ENCODE data around the gene SMOC2. TPM values are rescaled to one million over a fixed set of nuclear protein-coding genes. Genes with fewer than 3 reads are reported as not detected.

The SMOC2 gene
- polyA plus RNA-seq, 1 donor (not counting 4 experiments of a cell fraction or from before 2014, with no cell fraction given), result 1.1 TPM

- dilution Hi-C loops (cut with MboI; ENCODE audit: extremely low pct_ligation_motif_present, low sequenced_read_pairs), result no loop called here
- FAIRE-seq, result no peak
- H3K4me3 ChIP-seq (ENCODE audit: control insufficient read depth in 2 of 3, extremely low read depth in 1 of 3, insufficient read depth in 2 of 3, low read depth in 1 of 3, low read length in 3 of 3), result no peak overlapping the region
Observed at GRCh38 chr6:168545428-168545827, 104.4 kb downstream of the SMOC2 start.

GRCh38 chr6:168546151-168546550 lies 105.2 kb downstream of the SMOC2 start:
- Histone ChIP-seq H3K4me1 (ENCODE audit: control insufficient read depth, extremely low read depth, insufficient read depth, low read length) (no peaks in the 10 kb centered on the region), H4K20me1 (ENCODE audit: control insufficient read depth, extremely low read depth, insufficient read depth, low read length) (no peaks in the 10 kb centered on the region), H3K4me3 (ENCODE audit: control insufficient read depth in 2 of 3, extremely low read depth in 1 of 3, insufficient read depth in 2 of 3, low read depth in 1 of 3, low read length in 3 of 3) (no peak overlapping the region), H3K9ac (ENCODE audit: control insufficient read depth, extremely low read depth, insufficient read depth, low read length) (no peak overlapping the region), H3K4me2 (ENCODE audit: control insufficient read depth, extremely low read depth, insufficient read depth, low read depth, low read length) (no peak overlapping the region), H3K36me3 (ENCODE audit: control insufficient read depth in 2 of 2, extremely low read depth in 1 of 2, insufficient read depth in 2 of 2, low read length in 2 of 2) (no peaks in the 10 kb centered on the region), H2AFZ (ENCODE audit: control insufficient read depth, low read length) (no peak overlapping the region), H3K9me3 (ENCODE audit: control insufficient read depth, low read depth, low read length) (no peaks in the 10 kb centered on the region), H3K27me3 (ENCODE audit: control insufficient read depth, extremely low read depth, insufficient read depth, low read length) (no peaks in the 10 kb centered on the region), H3K79me2 (ENCODE audit: control insufficient read depth, insufficient read depth, low read length) (no peaks in the 10 kb centered on the region), H3K9me1 (ENCODE audit: control insufficient read depth, extremely low read depth, insufficient read depth, low read length) (no peaks in the 10 kb centered on the region), H3K27ac (ENCODE audit: control insufficient read depth, insufficient read depth, low read length) (no peak overlapping the region)
- DNase-seq (ENCODE audit: low read depth, low spot score) (no peak), FAIRE-seq (no peak)
- dilution Hi-C loops (cut with MboI; ENCODE audit: extremely low pct_ligation_motif_present, low sequenced_read_pairs), result no loop called here
- TF ChIP-seq EZH2 (IDR thresholded peaks at IDR 0.05; ENCODE audit: low read length) (no peak), CTCF (optimal IDR thresholded peaks at IDR 0.05 in 1 of 3, IDR thresholded peaks at IDR 0.05 in 1 of 3, conservative IDR thresholded peaks at IDR 0.05 in 1 of 3; ENCODE audit: extremely low read depth in 1 of 3, insufficient read depth in 2 of 3, low read length in 3 of 3) (no peak)

More at GRCh38 chr6:168545428-168545827, 104.4 kb downstream of the SMOC2 start:
- H3K9me1 ChIP-seq (ENCODE audit: control insufficient read depth, extremely low read depth, insufficient read depth, low read length), result no peaks in the 10 kb centered on the region
- no peak overlapping the region for H3K9ac ChIP-seq (ENCODE audit: control insufficient read depth, extremely low read depth, insufficient read depth, low read length)
- no peak overlapping the region for H3K27ac ChIP-seq (ENCODE audit: control insufficient read depth, insufficient read depth, low read length)
- no peak overlapping the region for H3K4me2 ChIP-seq (ENCODE audit: control insufficient read depth, extremely low read depth, insufficient read depth, low read depth, low read length)
- no peak overlapping the region for H2AFZ ChIP-seq (ENCODE audit: control insufficient read depth, low read length)
- no peaks in the 10 kb centered on the region for H4K20me1 ChIP-seq (ENCODE audit: control insufficient read depth, extremely low read depth, insufficient read depth, low read length)
- no peak for DNase-seq (ENCODE audit: low read depth, low spot score)
- TF ChIP-seq CTCF (optimal IDR thresholded peaks at IDR 0.05 in 1 of 3, IDR thresholded peaks at IDR 0.05 in 1 of 3, conservative IDR thresholded peaks at IDR 0.05 in 1 of 3; ENCODE audit: extremely low read depth in 1 of 3, insufficient read depth in 2 of 3, low read length in 3 of 3) (no peak), EZH2 (IDR thresholded peaks at IDR 0.05; ENCODE audit: low read length) (no peak)
- H3K79me2 ChIP-seq (ENCODE audit: control insufficient read depth, insufficient read depth, low read length), result no peaks in the 10 kb centered on the region
- H3K4me1 ChIP-seq (ENCODE audit: control insufficient read depth, extremely low read depth, insufficient read depth, low read length), result no peaks in the 10 kb centered on the region
- no peaks in the 10 kb centered on the region for H3K9me3 ChIP-seq (ENCODE audit: control insufficient read depth, low read depth, low read length)
- H3K27me3 ChIP-seq (ENCODE audit: control insufficient read depth, extremely low read depth, insufficient read depth, low read length), result no peaks in the 10 kb centered on the region
- no peaks in the 10 kb centered on the region for H3K36me3 ChIP-seq (ENCODE audit: control insufficient read depth in 2 of 2, extremely low read depth in 1 of 2, insufficient read depth in 2 of 2, low read length in 2 of 2)
